Activated CD4-positive, alpha-beta T cell treated with anti-CD3 and anti-CD28 coated beads, Interleukin-2, amount 50 U/mL, for 48 hours (primary cell): Measurements from ENCODE around the gene GRIK5.

Experiments
- DNase-seq, 2 experiments: peaks; one replicate each; pipeline ENCODE4 v3.0.0-alpha.2; 2020

Gene GRIK5

GRCh38 chr19:42075364-42075615, 5.3 kb upstream of the GRIK5 start:
- no peak for DNase-seq

DNA sequence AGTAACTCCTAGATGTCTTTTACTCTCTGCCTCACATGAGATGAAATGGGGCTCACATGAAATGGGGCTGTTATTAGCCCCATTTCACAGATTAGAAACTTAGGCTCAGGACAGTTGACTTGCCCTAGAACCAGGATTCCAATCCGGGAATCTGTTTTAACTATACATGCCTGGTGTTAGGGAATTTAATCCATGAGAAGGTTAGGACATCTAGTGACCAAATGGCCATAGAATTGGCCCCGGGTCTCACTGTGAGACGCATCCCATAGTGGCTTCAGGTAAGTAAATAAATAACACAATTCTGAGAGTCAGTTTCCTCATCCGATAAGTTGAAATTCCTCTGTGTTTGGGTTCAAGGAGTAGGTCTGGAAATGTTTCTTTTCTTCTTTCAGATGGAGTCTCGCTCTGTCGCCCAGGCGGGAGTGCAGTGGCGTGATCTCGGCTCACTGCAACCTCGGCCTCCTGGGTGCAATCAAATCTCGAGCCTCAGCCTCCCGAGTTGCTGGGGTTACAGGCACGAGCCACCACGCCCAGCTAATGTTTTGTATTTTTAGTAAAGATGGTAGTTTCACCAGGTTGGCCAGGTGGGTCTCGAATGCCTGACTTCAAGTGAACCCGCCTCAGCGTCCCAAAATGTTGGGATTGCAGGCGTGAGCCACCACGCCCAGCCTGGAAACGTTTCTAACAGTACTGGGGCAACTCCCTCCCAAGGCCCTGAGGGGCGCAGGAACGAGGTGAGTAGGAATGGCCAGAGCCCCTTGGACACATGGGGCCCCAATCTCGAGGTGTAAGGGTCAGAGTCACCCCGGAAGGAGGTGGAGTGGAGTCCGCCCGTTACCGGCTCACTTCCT, 4.7 kb upstream of the GRIK5 start:
- peak in 1 of 2 experiments; percentile 26 for DNase-seq

DNA sequence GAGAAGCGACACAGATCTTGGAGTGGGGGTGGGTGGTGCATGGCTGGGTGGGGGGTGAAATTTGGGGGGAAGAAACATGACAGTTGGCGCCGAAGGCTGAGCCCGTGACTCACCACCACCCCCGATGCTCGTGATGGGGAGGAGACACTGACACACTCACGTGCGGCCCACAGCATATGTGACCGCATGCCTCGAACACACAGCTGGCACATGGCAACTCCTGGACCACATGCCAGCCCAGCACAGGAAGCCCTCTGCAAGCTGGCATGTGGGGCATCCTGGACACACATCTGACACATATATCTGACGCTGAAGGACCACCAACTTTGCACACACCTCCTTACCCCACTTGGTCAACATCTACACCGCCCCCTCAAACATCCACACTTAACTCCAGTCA, 1.2 kb upstream of the GRIK5 start:
- no peak for DNase-seq

DNA sequence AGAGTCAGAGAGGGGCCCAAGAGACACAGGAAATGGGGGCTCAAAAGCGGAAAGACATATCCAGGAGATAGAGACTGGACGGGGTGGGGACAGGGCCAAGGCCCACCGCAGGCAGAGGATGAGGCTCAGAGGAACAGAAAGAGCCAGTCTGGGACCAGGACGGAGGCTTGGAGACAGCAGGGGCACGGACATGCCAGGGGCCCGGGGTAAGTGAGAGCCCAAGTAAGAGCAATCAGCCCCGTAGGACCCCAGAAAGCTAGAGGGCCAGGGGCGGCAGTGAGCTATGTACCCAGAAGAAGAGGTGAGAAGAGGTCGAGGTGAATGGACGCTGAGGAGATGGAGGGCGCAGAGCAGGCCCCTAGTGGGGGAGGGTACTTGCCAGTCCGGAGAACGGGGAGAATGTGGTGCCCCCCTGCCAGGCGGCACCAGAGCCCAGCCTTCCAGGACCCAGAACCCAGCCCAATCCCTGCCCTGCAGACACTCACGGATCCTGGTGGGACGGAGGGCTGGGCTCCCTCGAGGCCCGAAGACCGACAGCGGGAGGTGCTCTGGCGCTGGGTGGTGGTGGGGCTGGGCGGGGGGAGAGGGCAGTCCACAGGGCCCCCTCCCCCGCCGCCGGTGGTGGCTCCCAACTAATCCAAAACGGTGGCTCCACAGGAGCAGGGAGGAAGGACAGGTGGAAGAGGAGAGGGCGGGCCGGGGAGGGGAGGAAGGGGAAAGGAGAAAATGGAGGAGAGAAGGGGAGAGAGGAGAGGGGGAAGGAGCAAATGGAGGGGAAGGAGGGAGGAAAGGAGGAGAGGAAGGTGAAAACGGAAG, 1.0 kb downstream of the GRIK5 start:
- no peak for DNase-seq

DNA sequence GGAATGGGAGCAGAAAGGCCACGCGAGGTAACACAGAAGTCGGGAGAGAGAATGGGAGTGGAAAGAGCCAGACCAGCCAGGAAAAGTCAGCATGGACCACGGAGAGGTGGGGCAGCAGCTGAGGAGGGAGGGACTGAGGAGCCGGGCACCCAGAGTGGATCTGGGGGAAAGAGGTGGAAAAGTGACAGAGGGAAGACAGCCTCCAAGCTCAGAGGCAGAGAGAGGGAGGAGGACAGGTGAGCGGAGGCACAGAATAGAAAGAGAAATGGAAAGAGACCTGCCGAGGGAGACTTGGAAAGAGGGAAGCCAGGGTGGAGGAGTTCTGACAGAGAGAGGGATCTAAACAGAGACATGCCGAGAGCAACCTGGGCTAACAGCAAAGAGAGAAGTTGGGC, 1.6 kb downstream of the GRIK5 start:
- DNase-seq = no peak

DNA sequence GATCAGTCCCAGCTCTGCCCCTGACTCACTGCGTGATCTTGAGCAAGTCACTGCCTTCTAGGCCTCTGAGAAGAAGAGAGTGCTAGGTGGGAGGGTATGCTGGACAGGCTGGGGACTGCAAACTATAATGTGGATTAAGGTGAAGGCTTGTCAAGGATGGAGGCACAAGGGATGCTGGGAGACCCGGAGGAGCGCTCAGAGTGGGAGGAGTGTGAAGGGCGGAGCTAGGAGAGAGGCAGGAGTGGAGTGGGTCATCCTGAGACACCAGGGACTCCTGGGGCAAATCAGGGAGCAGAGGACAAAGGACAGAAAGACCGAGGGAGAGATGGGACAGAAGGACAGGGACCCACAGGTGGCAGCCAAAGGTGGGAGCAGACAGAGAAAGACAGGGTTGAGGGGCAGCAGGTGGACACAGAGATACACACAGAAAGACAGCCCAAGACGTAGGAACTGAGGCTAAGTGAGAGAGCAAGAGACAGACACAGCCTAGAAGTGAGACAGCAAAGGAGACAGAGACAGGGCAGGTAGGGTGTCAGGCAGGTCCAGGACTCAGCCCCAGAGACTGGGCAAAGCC, 2.6 kb downstream of the GRIK5 start:
- DNase-seq = no peak

DNA sequence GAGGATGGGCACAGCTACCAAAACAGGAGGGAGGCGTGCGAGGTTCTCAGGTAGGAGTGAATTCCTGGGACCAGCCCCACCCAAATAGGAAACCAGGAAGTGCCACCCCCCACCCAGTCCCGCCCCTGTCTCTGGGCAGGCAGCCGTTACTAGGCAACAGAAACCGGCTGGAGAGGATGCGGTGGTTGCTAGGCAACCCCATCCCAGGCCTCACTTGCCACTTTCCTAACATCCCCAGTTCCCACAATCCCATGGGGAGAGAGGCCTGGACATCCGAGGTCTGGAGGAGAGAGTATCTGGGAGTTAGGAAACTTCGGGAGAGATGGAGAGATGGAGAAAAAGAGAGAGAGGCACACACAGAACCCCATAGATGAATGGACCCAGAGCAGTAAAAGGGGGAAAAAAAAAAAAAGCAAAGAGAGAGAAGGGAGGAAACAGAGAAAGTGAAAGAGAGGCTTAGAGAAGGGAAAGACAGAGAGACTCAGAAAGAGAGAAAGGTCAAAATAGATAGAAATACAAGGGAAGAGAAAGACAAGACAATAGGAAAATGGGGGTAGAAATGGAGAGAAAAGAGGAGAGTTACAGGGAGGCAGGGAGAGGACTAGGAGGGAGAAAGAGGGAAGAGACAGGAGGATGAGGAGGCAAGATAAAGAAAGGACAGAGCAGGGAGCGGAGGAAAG, 3.8 kb downstream of the GRIK5 start:
- DNase-seq = no peak

- no peak for DNase-seq
These were observed 4.5 kb downstream of the GRIK5 start for GRCh38 chr19:42065511-42065910.

GRCh38 chr19:42065051-42065450, 5.0 kb downstream of the GRIK5 start:
- no peak for DNase-seq

DNA sequence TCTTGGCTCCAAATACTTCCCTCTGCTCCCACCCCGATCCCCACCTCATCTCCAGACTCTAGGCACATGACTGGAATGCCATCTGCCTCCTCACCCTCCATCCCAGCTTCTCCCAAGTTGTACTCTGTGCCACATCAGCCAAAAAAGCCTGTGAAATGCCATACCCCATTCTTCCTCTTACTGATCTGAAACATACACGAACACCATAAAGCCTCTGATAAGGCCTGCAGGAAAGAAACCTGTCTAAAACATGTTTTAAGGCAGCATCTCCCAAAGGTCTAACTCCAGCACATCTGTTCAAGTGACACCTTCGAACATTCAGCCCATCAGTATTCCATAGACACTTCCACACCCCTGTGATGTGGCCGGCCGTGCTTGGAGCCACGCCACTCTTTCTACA, 5.6 kb downstream of the GRIK5 start:
- no peak for DNase-seq

GRCh38 chr19:42062381-42062780, 7.6 kb downstream of the GRIK5 start:
- no peak for DNase-seq

DNA sequence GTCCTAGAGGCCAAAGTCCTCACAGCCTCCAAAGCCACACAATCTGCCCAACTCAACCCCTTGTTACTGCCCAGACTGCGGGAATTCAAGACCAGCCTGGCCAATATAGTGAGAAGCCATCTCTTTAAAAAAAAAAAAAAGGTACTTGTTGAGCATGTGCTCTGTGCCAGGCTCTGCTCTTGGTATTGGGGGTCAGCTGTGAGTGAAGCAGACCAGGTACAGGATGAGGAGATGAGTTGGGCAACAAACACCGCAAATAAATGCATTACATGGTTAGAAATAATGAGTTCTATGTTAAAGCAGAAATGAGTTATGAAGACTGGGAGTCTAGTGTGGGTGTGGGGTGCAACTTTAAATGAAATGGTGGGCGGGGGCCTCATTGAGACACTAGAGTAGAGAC, 9.9 kb downstream of the GRIK5 start:
- DNase-seq = no peak

- DNase-seq = no peak
These were observed 10.8 kb downstream of the GRIK5 start for GRCh38 chr19:42059196-42059595.

GRCh38 chr19:42057846-42058245, 12.2 kb downstream of the GRIK5 start:
- DNase-seq = no peak

DNA sequence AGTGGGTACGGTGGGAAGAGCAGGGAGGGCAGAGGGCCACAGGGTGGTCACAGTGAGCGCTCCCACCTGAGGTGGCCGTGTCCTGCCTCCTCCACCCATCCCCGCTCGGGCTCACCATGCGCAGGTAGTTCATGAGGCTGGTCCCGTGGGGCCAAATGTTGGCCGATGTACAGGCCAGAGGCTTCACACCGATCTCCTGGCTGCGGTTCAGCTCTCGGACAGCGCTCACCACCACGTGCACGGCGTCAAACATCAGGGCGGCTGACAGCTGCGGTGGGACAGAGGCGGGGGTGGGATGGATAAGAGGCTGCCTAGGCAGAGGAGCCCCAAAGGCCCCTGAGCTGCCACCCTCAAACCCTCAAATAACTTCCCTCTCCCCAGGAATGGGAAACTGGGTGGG, 15.8 kb downstream of the GRIK5 start:
- DNase-seq = no peak

DNA sequence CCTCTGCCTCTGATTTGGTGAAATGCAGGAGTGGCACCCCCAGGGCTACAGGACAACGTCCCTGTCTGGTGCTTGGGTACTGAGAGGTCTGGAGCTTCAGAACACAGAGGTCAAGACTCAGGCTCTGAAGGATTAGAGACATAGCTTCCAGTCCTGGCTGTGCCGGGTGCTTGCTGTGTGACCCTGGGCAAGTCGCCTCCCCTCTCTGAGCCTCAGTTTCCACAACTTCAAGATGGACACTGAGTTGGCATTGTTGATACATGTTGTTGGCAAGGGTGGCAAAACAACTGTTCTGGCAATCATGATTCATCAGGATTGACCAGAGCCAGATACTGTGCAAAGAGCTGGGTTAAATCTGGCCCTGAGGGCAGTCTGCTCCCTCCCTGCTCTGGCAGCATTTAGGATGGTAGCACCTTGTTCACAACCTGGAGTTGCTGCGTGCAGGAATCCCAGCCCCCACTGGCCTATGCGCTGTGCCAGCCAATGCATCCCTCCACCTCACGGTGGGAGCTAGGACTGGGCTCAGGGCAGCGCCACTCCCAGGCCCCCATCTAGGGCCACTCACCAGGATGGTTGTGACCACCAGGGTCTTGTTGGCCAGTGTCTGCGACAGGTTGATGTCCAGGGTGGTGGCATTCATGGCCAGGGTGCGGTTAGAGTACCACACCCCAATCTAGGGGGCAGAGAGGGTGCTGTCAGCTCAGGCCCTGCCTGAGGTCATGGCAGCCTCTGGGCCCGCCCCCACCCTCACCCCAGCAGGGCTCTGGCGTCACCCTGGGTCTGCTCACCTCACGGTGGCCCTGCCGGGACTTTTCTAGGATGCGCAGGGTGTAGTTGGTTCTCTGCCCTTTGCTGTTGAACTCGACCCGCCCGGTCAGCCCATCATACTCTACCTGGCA, 16.7 kb downstream of the GRIK5 start:
- DNase-seq = no peak

- DNase-seq = no peak
These were observed 17.7 kb downstream of the GRIK5 start for GRCh38 chr19:42052241-42052863.

DNA sequence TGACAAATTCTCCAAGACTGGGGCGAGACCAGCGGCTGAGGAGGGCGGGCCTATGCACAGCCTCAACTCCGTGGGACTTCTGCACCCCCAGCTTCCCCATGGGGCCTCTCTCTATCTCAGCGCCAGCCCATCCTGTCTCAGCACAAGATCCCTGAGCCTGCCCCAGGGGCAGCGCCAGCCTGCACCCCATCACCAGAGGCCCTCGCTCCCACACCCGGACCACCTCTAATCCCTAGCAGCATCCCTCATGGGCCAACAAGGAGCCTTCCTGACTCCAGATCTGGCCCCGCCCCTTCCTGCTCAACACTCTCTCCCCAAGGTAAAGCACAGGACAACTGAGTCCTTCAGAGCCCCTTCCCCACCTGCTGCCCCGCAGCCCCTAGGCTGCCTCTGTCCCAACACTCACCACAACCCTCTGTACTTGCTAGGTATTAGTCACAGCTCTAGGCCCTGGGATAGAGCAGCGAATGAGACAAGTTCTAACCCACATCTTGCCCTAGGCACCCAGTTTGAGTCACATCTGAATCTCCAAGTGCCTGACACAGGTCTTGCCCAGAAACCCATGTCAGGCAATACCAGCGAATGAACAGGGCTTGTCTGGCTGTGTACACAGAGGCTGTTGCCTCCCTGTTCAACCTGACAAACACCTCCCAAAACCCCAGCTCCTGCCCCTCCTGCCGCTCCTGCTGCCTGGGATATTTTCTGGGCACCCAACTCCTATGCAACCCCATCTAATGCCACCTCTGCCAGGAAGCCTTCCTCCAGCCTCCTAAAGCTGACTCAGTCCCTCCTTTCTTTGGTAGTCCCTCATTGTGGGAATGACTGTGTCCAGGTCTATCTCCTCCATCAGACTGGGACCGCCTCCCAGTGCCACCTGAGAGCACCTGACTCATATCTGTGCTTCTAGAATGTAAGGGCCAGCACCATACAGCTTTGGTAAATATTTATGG, 18.6 kb downstream of the GRIK5 start:
- DNase-seq = peak; percentile 47 to 63

GRCh38 chr19:42048992-42049391, 21.0 kb downstream of the GRIK5 start:
- peak in 1 of 2 experiments; percentile 15 for DNase-seq

GRCh38 chr19:42045575-42045974, 24.4 kb downstream of the GRIK5 start:
- no peak for DNase-seq
